Psoas muscle (tissue), 8 donors: ENCODE results near the gene RNF207. TPM values are rescaled to one million over a fixed set of nuclear protein-coding genes. Genes with fewer than 3 reads are reported as not detected.

Experiments used
- ATAC-seq, 4 donors: fragments of 200-7000 bp; cut with Tn5 transposase; one replicate each; pipeline ENCODE4 v1.9.1; 2020; ENCODE audit warnings: moderate library complexity in 3 of 4, mild to moderate bottlenecking in 2 of 4
- DNase-seq, 2 donors: peaks; one replicate each; pipeline ENCODE4 v3.0.0-alpha.2; 2020
- H3K27ac ChIP-seq: fragments of 200-600 bp; one replicate; pipeline ENCODE4 v1.8.0; 2022
- H3K27me3 ChIP-seq, 3 donors: fragments of 200-600 bp in 1 of 3; one replicate each; pipeline versions ENCODE4 v1.6.1 to v1.8.0; 2013 to 2022; ENCODE audit warnings: low read length in 2 of 3, mild to moderate bottlenecking in 2 of 3, moderate library complexity in 1 of 3; ENCODE audit not compliant: insufficient read depth in 3 of 3
- H3K36me3 ChIP-seq, 2 donors: fragments of 200-600 bp in 1 of 2; one replicate each; pipeline versions ENCODE4 v1.6.1 to v1.8.0; 2013 to 2022; ENCODE audit warnings: low read depth in 1 of 2, mild to moderate bottlenecking in 1 of 2, moderate library complexity in 1 of 2; ENCODE audit not compliant: insufficient read depth in 1 of 2
- H3K4me1 ChIP-seq: fragments of 200-600 bp; one replicate; pipeline ENCODE4 v1.8.0; 2022
- H3K4me3 ChIP-seq: fragments of 200-600 bp; one replicate; pipeline ENCODE4 v1.8.0; 2022; ENCODE audit warnings: mild to moderate bottlenecking
- H3K9me3 ChIP-seq: fragments of 200-600 bp; one replicate; pipeline ENCODE4 v1.8.0; 2022
- WGBS, 3 donors: extraction: QIAGEN DNeasy Blood & Tissue Kit; methylation state at CpG; one replicate each; pipeline versions ENCODE4 v1.1.6 to v1.1.7; 2013; 5-methylcytosine and 5-hydroxymethylcytosine counted together
- intact Hi-C, 2 donors: fragments of 100-400 bp; cut with DNase I; formaldehyde crosslinking; loops; one replicate each; pipeline versions ENCODE4 v1.11.0 to v1.14.2; 2022
- polyA plus RNA-seq, 3 donors: library from polyadenylated mRNA; stranded (reverse); fragments of 200-250 nt; gene quantifications; one replicate each; pipeline ENCODE4 v1.2.3, GENCODE V29; 2013
- total RNA-seq, 4 donors: library from RNA; stranded (reverse); fragmentation: NEBNext Ultra II Directional in 2 of 4; extraction: Animal tissue kit (Norgen Biotek cat#: 25700) in 2 of 4; gene quantifications; one replicate each; pipeline versions ENCODE4 v1.2.1 to v1.2.4, GENCODE V29; 2021 to 2023
- TF ChIP-seq, protein P1 (sequence below): fragments of 200-600 bp; IDR thresholded peaks from one replicate; pipeline ENCODE4 v1.8.0; 2022; ENCODE audit warnings: antibody characterized with exemption
- donor health status: healthy with polysubstance abuse.
- donor health status: DM: no; HTN: no; CAD: no; lungs with moderate emphysema.
- donor health status: Bipolar disorder and iron deficiency.
- donor health status: healthy.
- donor health status: DM: yes; HTN: yes; CAD: no.
- donor health status: DM: no; HTN: no; CAD: no.
- donor health status: DM: no; HTN: no; CAD: no.
- donor health status: DM: yes; HTN: yes; CAD: no.

The RNF207 gene
- total and polyA plus RNA-seq, 7 donors = 2.5 to 13.6 (median 4.0) TPM

DNA sequence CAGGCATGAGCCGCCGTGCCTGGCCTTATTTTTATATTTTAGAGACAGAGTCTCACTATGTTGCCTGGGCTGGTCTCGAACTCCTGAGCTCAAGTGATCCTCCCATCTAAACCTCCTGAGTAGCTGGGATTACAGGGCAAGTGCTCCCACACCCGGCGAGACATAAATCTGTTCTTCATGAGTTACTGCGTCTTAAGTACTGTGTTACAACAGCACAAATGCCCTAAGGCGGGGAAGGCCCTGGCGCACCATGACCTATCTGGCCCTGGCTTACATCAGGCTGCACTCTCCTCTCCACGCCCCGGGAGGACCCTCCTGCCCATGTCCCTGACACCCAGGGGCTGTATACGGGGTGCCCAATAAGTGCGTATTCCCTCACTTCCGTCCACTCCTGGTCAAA is 50.7 kb downstream of the RNF207 start:
- TF ChIP-seq, protein P1, sequence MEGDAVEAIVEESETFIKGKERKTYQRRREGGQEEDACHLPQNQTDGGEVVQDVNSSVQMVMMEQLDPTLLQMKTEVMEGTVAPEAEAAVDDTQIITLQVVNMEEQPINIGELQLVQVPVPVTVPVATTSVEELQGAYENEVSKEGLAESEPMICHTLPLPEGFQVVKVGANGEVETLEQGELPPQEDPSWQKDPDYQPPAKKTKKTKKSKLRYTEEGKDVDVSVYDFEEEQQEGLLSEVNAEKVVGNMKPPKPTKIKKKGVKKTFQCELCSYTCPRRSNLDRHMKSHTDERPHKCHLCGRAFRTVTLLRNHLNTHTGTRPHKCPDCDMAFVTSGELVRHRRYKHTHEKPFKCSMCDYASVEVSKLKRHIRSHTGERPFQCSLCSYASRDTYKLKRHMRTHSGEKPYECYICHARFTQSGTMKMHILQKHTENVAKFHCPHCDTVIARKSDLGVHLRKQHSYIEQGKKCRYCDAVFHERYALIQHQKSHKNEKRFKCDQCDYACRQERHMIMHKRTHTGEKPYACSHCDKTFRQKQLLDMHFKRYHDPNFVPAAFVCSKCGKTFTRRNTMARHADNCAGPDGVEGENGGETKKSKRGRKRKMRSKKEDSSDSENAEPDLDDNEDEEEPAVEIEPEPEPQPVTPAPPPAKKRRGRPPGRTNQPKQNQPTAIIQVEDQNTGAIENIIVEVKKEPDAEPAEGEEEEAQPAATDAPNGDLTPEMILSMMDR = no peak
- Histone ChIP-seq H3K4me3 (no peak overlapping the region), H3K27me3 (peaks cover 0 to 28% (median 15%) of the 10 kb centered on the region in 3 donors), H3K36me3 (no peaks in the 10 kb centered on the region), H3K4me1 (no peaks in the 10 kb centered on the region), H3K27ac (no peak overlapping the region), H3K9me3 (no peaks in the 10 kb centered on the region)
- ATAC-seq = no peak
- intact Hi-C loops = no loop called here
- DNase-seq = no peak
- WGBS, 3 donors = 86 to 92% (median 90%) methylated on average over 13 of the region's 13 CpGs

DNA sequence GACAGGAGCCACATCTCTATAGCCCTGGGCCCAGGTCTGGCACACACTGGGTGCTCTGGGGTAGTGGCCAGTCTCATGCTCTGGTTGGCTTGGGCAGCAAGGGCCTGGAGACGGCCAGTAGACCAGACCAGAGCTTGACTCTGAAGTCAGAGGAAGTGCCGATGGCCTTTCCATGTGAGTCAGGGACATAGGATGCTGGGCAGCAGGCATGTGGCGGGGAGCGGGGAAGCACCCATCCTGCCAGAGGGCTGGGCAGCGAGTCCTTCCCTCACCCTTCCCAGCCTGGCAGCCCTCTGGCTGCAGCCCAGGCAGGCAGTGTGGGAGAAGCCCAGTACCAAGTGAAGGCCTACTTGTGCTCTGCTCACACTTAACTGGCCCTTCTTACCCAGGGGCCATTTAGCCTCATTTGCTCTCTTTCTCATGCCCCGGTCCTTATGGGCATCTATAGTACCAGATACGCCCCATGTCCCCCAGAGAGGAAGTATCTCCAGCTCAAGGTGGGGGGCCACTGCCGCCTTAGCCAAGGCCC is 51.7 kb downstream of the RNF207 start:
- DNase-seq = no peak
- Histone ChIP-seq H3K4me1 (no peaks in the 10 kb centered on the region), H3K9me3 (no peaks in the 10 kb centered on the region), H3K27ac (no peak overlapping the region), H3K36me3 (no peaks in the 10 kb centered on the region), H3K4me3 (no peak overlapping the region), H3K27me3 (peaks cover 0 to 37% (median 21%) of the 10 kb centered on the region in 3 donors)
- intact Hi-C loops = no loop called here
- 59 to 77% (median 65%) methylated on average over 8 of the region's 8 CpGs for WGBS, 3 donors
- no peak for ATAC-seq
- TF ChIP-seq, protein P1 = no peak

- Histone ChIP-seq H3K36me3 (no peaks in the 10 kb centered on the region), H3K27me3 (peaks cover 0 to 47% (median 21%) of the 10 kb centered on the region in 3 donors), H3K4me3 (no peak overlapping the region), H3K4me1 (peaks cover 4% of the 10 kb centered on the region), H3K9me3 (no peaks in the 10 kb centered on the region), H3K27ac (no peak overlapping the region)
- no peak for ATAC-seq
- DNase-seq = no peak
- WGBS, 3 donors = 78 to 83% (median 78%) methylated on average over 10 of the region's 10 CpGs
- intact Hi-C loops = no loop called here
- TF ChIP-seq, protein P1 = no peak
These were observed 52.8 kb downstream of the RNF207 start for GRCh38 chr1:6258675-6259074.

- H3K4me1 ChIP-seq = peaks cover 4% of the 10 kb centered on the region
- peak; percentile 48 to 75 (median 58) for ATAC-seq
- DNase-seq = peak; percentile 89 to 90
- no peak overlapping the region for H3K27ac ChIP-seq
- intact Hi-C loops = no loop called here
- H3K36me3 ChIP-seq = no peaks in the 10 kb centered on the region
- peak overlapping the region; percentile 64 for H3K4me3 ChIP-seq
- TF ChIP-seq, protein P1 = no peak
- 6 to 11% (median 9%) methylated on average over 33 to 46 of the region's 46 CpGs for WGBS, 3 donors
- peaks cover 0 to 52% (median 21%) of the 10 kb centered on the region in 3 donors for H3K27me3 ChIP-seq
- no peaks in the 10 kb centered on the region for H3K9me3 ChIP-seq
These were observed 53.8 kb downstream of the RNF207 start for GRCh38 chr1:6259491-6260362.
